HEK293 (cell line): ENCODE data around the gene GTF2A1L.

Source experiments
- CTCF ChIA-PET: fragments of 350-600 bp; formaldehyde crosslinking; extraction: SDS; loops from one replicate; lab custom pipeline; 2021; ENCODE audit warnings: antibody characterized with exemption; lab: Yijun Ruan, JAX
- POLR2A ChIA-PET: fragments of 300-600 bp; formaldehyde crosslinking; extraction: SDS; loops from one replicate; lab custom pipeline; 2020; ENCODE audit warnings: antibody characterized with exemption, inconsistent platforms; lab: Yijun Ruan, JAX
- H3K27ac ChIP-seq: fragments of 200-500 bp; sonication (Bioruptor generic); 2 replicates; pipeline ENCODE4 v1.5.1; 2014; ENCODE audit warnings: low read depth, low read length, control low read depth, inconsistent platforms; ENCODE audit errors: extremely low read depth
- H3K36me3 ChIP-seq, 2 experiments: fragments of 200-500 bp in 1 of 2; sonication (Bioruptor generic) in 1 of 2; 1 replicate in 1 of 2; 2 replicates in 1 of 2; pipeline ENCODE4 v1.5.1; 2014 to 2017; ENCODE audit warnings: inconsistent platforms in 2 of 2, low read length in 2 of 2; ENCODE audit not compliant: control insufficient read depth in 2 of 2, insufficient read depth in 1 of 2
- H3K4me1 ChIP-seq: fragments of 200-500 bp; sonication (Bioruptor generic); 2 replicates; pipeline ENCODE4 v1.5.1; 2014; ENCODE audit warnings: mild to moderate bottlenecking, low read length, inconsistent platforms; ENCODE audit not compliant: control insufficient read depth, insufficient read depth
- H3K4me3 ChIP-seq: 2 replicates; pipeline ENCODE4 v1.5.1; 2011; ENCODE audit warnings: low read depth, mild to moderate bottlenecking, control low read depth, low read length, moderate library complexity
- H3K9me3 ChIP-seq: fragments of 200-500 bp; sonication (Bioruptor generic); 2 replicates; pipeline ENCODE4 v1.5.1; 2014; ENCODE audit warnings: low read depth, low read length, inconsistent platforms; ENCODE audit not compliant: control insufficient read depth, insufficient read depth
- BCL6B ChIP-seq: fragments of 450-650 bp; formaldehyde crosslinking; IDR thresholded peaks from 2 replicates; pipeline ENCODE4 v1.5.1; 2017; ENCODE audit warnings: missing biosample characterization, missing genetic modification characterization
- GLI2 ChIP-seq: fragments of 450-650 bp; formaldehyde crosslinking; IDR thresholded peaks from 2 replicates; pipeline ENCODE4; 2017; ENCODE audit warnings: missing biosample characterization, missing genetic modification characterization, low read depth, borderline replicate concordance
- GLIS1 ChIP-seq: fragments of 450-650 bp; formaldehyde crosslinking; IDR thresholded peaks from 2 replicates; pipeline ENCODE4 v1.5.1; 2016; ENCODE audit warnings: missing biosample characterization, missing genetic modification characterization
- HOXC10 ChIP-seq: sonication (generic); formaldehyde crosslinking; IDR thresholded peaks from 2 replicates; pipeline ENCODE4 v1.8.1; 2023; ENCODE audit warnings: mild to moderate bottlenecking, missing genetic modification reagents
- REPIN1 ChIP-seq: fragments of 450-650 bp; formaldehyde crosslinking; IDR thresholded peaks from 2 replicates; pipeline ENCODE4 v1.5.1; 2017; ENCODE audit warnings: missing biosample characterization, missing genetic modification characterization, low read depth
- ZBTB20 ChIP-seq: fragments of 450-650 bp; formaldehyde crosslinking; IDR thresholded peaks from 2 replicates; pipeline ENCODE4 v1.5.1; 2016; ENCODE audit warnings: missing biosample characterization, missing genetic modification characterization
- ZNF223 ChIP-seq: fragments of 450-650 bp; formaldehyde crosslinking; IDR thresholded peaks from 2 replicates; pipeline ENCODE4 v1.5.1; 2016; ENCODE audit warnings: missing biosample characterization, missing genetic modification characterization
- ZNF626 ChIP-seq: fragments of 450-650 bp; sonication (Bioruptor Pico); formaldehyde crosslinking; IDR thresholded peaks from 2 replicates; pipeline ENCODE4 v1.5.1; 2018; ENCODE audit warnings: missing biosample characterization, missing genetic modification characterization, inconsistent platforms

The GTF2A1L gene

GRCh38 chr2:48728295-48728694 lies 110.6 kb downstream of the GTF2A1L start (continued):
- no peak for TF ChIP-seq BCL6B (tag by site-specific recombination)
- TF ChIP-seq GLI2: no peak
- no peak for TF ChIP-seq ZNF223
- TF ChIP-seq ZNF626: no peak
- TF ChIP-seq, all 188 proteins: peak for 0

DNA sequence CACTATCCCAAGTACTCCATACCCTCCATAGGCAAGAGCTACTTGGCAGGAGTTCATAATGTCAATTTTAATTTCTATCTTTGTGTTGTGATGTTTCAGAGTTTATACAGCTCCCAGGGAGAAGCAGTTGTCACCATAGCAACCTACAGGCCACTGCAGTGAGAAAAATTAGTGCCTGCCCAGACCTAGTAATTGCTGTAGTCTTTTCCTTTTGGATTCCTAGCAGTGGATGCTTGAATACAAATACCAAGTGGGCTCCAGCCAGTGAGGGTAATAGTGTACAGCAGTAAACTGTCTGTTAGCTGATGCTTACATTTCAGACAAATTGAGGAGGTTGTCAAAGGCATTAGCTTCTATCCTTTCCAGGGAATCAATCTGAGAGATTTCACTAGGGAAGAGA lies 111.2 kb downstream of the GTF2A1L start:
- Histone ChIP-seq H3K9me3 (no peaks in the 10 kb centered on the region), H3K36me3 (no peaks in the 10 kb centered on the region), H3K4me3 (no peak overlapping the region), H3K27ac (no peak overlapping the region), H3K4me1 (peaks cover 32% of the 10 kb centered on the region)
- ChIA-PET CTCF (interaction anchor here (0.7 kb wide), 1 partner anchor 21 kb away, joined by 3 read pairs; no protein-coding TSS in a partner anchor), POLR2A (no interaction called here)
- TF ChIP-seq ZBTB20 (tag by site-specific recombination): peak; percentile 42; the same call in 1 of the 2 replicates
- TF ChIP-seq REPIN1 (tag by site-specific recombination): no peak
- no peak for TF ChIP-seq HOXC10 (CRISPR knock-in tag)
- peak; percentile 56; the same call in 1 of the 2 replicates for TF ChIP-seq GLIS1
